K562 (cell line): ENCODE data around the gene PRDX2. TPM values are rescaled to one million over a fixed set of nuclear protein-coding genes. Genes with fewer than 3 reads are reported as not detected.

Experiments
- ARID2 ChIP-seq: fragments of 450-650 bp; IDR thresholded peaks from 2 replicates; pipeline ENCODE4 v1.6.1; 2017; ENCODE audit warnings: antibody characterized with exemption, mild to moderate bottlenecking
- ARNT ChIP-seq, 2 experiments: fragments of 450-650 bp; IDR thresholded peaks; 2 replicates each; pipeline ENCODE4 v1.6.1; 2016; ENCODE audit warnings: mild to moderate bottlenecking in 1 of 2
- CCAR2 ChIP-seq: fragments of 200-400 bp; formaldehyde crosslinking; IDR thresholded peaks from 2 replicates; pipeline ENCODE4 v1.6.1; 2017; ENCODE audit warnings: mild to moderate bottlenecking, low read depth, low read length
- DACH1 ChIP-seq: fragments of 450-650 bp; IDR thresholded peaks from 2 replicates; pipeline ENCODE4 v1.6.1; 2018; ENCODE audit not compliant: partially characterized antibody
- ETV6 ChIP-seq, 3 experiments: fragments of 150-350 bp in 1 of 3; sonication (generic) in 1 of 3; formaldehyde crosslinking in 1 of 3; IDR thresholded peaks; 2 replicates each; pipeline versions ENCODE4 v1.6.1 to v1.8.0; 2014 to 2022; ENCODE audit warnings: borderline replicate concordance in 2 of 3, low read depth in 2 of 3, antibody characterized with exemption in 1 of 3, low read length in 1 of 3, mild to moderate bottlenecking in 1 of 3, missing genetic modification reagents in 1 of 3
- GABPB1 ChIP-seq: sonication (generic); formaldehyde crosslinking; IDR thresholded peaks from 2 replicates; pipeline ENCODE4 v1.8.0; 2022; ENCODE audit warnings: mild to moderate bottlenecking, missing genetic modification reagents
- GABPB2 ChIP-seq: fragments of 250-450 bp; sonication (Bioruptor Pico); conservative IDR thresholded peaks from 2 replicates; pipeline ENCODE4 v1.5.1; 2021; ENCODE audit warnings: mild to moderate bottlenecking
- MYC ChIP-seq, 2 experiments: fragments of 250-450 bp in 1 of 2; sonication (Bioruptor Pico) in 1 of 2; IDR thresholded peaks; 2 replicates each; pipeline versions ENCODE4 v1.5.1 to v1.6.1; 2012 to 2021; ENCODE audit warnings: low read depth in 2 of 2, borderline replicate concordance in 1 of 2, improper control_type of control experiment in 1 of 2, low read length in 1 of 2, mild to moderate bottlenecking in 1 of 2, moderate library complexity in 1 of 2
- NFRKB ChIP-seq: fragments of 450-650 bp; IDR thresholded peaks from 2 replicates; pipeline ENCODE4 v1.6.1; 2016; ENCODE audit warnings: low read depth
- SLC30A9 ChIP-seq: fragments of 250-450 bp; sonication (Bioruptor Pico); IDR thresholded peaks from 2 replicates; pipeline ENCODE4 v1.8.0; 2022; ENCODE audit warnings: mild to moderate bottlenecking, moderate library complexity
- SREBF2 ChIP-seq: sonication (generic); formaldehyde crosslinking; IDR thresholded peaks from 2 replicates; pipeline ENCODE4 v1.4.0; 2020; ENCODE audit warnings: mild to moderate bottlenecking, missing genetic modification reagents
- YBX1 ChIP-seq: fragments of 450-650 bp; IDR thresholded peaks from 2 replicates; pipeline ENCODE4 v1.7.1; 2016; ENCODE audit warnings: mild to moderate bottlenecking
- ZBTB7A ChIP-seq: IDR thresholded peaks from 2 replicates; pipeline ENCODE4 v1.6.1; 2011; ENCODE audit warnings: low read depth, mild to moderate bottlenecking, low read length, moderate library complexity, borderline replicate concordance; ENCODE audit not compliant: control insufficient read depth
- ZC3H8 ChIP-seq: fragments of 450-650 bp; IDR thresholded peaks from 2 replicates; pipeline ENCODE4 v1.6.1; 2017
- ZNF174 ChIP-seq: fragments of 250-450 bp; sonication (Bioruptor Pico); IDR thresholded peaks from 2 replicates; pipeline ENCODE4 v1.4.0; 2020; ENCODE audit warnings: mild to moderate bottlenecking
- ZNF354B ChIP-seq: fragments of 250-450 bp; sonication (Bioruptor Pico); IDR thresholded peaks from 2 replicates; pipeline ENCODE4 v1.4.0; 2020
- ZNF583 ChIP-seq: fragments of 250-450 bp; sonication (Bioruptor Pico); IDR thresholded peaks from 2 replicates; pipeline ENCODE4 v1.4.0; 2020
- polyA plus RNA-seq, 8 experiments: library from polyadenylated mRNA; depleted of rRNA in 4 of 8; stranded (reverse) in 5 of 8; unstranded in 3 of 8; fragments of >200 nt; fragmentation: Nextera tagmentation in 2 of 8; fragmentation: Illumina TruSeq in 1 of 8; extraction: Ambion mirVana in 2 of 8; extraction: Trizol in 1 of 8; gene quantifications; 2 replicates each; pipeline versions ENCODE4 v1.2.1 to v1.2.3, GENCODE V29; 2011 to 2014; ENCODE audit warnings: inconsistent platforms in 1 of 8, missing spikeins in 1 of 8
- total RNA-seq, 7 experiments: library from RNA; depleted of rRNA in 6 of 7; stranded (reverse); fragments of >200 nt in 6 of 7; fragmentation: Illumina TruSeq in 2 of 7; extraction: Trizol in 2 of 7; gene quantifications; 2 replicates each; pipeline versions ENCODE4 v1.2.1 to v1.2.3, GENCODE V29; 2011 to 2021; ENCODE audit warnings: low replicate concordance in 1 of 7
- TF ChIP-seq, protein P1 (sequence below): sonication (generic); formaldehyde crosslinking; IDR thresholded peaks from 2 replicates; pipeline ENCODE4 v1.8.0; 2022; ENCODE audit warnings: mild to moderate bottlenecking, missing genetic modification reagents, borderline replicate concordance
- TF ChIP-seq, protein P2 (sequence below): fragments of 450-650 bp; IDR thresholded peaks from 2 replicates; pipeline ENCODE4 v1.6.1; 2016; ENCODE audit warnings: low read depth, mild to moderate bottlenecking, moderate library complexity
- TF ChIP-seq, protein P3 (sequence below): sonication (generic); formaldehyde crosslinking; IDR thresholded peaks from 2 replicates; pipeline ENCODE4 v1.5.0; 2020; ENCODE audit warnings: missing genetic modification reagents
- TF ChIP-seq, protein P4 (sequence below): fragments of 250-450 bp; sonication (Bioruptor Pico); IDR thresholded peaks from 2 replicates; pipeline ENCODE4 v1.5.0; 2021
- TF ChIP-seq, protein P5 (sequence below): fragments of 450-650 bp; IDR thresholded peaks from 2 replicates; pipeline ENCODE4 v1.7.0; 2016; ENCODE audit warnings: borderline replicate concordance

The PRDX2 gene
- total and polyA plus RNA-seq, 9 of the 15 experiments (the other 6 are each of a cell fraction or from before 2014, with no cell fraction given), result 206 to 1,183 (median 415) TPM

DNA sequence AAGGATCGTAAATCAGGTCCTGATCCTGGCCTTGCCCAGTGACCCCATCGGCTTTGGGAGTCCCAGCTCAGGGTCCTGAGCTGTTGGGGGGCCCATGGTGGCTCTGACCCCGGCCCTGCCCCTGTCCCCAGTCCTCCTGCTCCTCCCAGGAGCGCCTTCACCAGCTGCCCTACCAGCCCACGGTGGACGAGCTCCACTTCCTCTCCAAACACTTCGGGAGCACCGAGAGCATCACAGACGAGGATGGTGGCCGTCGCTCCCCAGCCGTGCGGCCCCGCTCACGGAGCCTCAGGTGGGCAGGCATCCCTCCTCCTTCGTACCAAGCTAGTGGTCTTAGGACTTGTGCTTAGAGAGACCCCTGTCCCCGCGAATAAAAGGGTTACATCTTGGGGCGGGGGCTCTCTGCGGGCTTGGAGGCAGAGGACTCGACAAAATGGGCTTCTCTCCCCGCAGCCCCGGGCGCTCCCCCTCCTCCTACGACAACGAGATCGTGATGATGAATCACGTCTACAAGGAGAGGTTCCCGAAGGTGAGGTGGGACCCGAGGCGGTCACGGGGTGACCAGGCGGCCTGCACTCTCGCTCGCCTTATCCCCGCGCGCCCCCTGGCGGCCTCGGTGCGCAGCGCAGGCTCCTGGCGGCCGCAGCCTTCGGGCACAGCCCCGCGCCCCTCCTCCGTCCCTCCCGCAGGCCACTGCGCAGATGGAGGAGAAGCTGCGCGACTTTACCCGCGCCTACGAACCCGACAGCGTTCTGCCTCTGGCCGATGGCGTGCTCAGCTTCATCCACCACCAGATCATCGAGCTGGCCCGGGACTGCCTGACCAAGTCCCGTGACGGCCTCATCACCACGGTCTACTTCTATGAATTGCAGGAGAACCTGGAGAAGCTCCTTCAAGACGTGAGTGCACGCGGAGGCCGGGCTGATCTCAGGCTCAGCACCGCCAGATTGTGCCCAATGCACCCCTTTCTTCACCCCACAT, 45.8 kb upstream of the PRDX2 start (continued):
- TF ChIP-seq ZBTB7A (peak; percentile 94), ZNF354B (CRISPR knock-in tag) (no peak), ARID2 (peak; percentile 74; the same call in 1 of the 2 replicates), ZNF174 (no peak), SLC30A9 (CRISPR knock-in tag) (no peak), MYC (IDR thresholded peaks at IDR 0.05; ENCODE audit: low read depth, low read length) (0 out of 2 replicates have a peak, but pooled peaks have one; percentile 55), MYC (CRISPR knock-in tag; IDR thresholded peaks at IDR 0.05; ENCODE audit: borderline replicate concordance, low read depth) (no peak), GABPB1 (peak; percentile 78), NFRKB (no peak), ZNF583 (CRISPR knock-in tag) (no peak), ZC3H8 (no peak), CCAR2 (no peak), YBX1 (no peak), ETV6 (IDR thresholded peaks at IDR 0.05; ENCODE audit: borderline replicate concordance in 1 of 2, low read depth in 2 of 2, low read length in 1 of 2) (no peak), ETV6 (CRISPR knock-in tag; IDR thresholded peaks at IDR 0.05; ENCODE audit: borderline replicate concordance) (no peak), DACH1 (peak; percentile 12), ARNT (IDR thresholded peaks at IDR 0.05) (no peak), SREBF2 (CRISPR knock-in tag) (no peak), GABPB2 (CRISPR knock-in tag) (no peak)
- TF ChIP-seq, protein P1, sequence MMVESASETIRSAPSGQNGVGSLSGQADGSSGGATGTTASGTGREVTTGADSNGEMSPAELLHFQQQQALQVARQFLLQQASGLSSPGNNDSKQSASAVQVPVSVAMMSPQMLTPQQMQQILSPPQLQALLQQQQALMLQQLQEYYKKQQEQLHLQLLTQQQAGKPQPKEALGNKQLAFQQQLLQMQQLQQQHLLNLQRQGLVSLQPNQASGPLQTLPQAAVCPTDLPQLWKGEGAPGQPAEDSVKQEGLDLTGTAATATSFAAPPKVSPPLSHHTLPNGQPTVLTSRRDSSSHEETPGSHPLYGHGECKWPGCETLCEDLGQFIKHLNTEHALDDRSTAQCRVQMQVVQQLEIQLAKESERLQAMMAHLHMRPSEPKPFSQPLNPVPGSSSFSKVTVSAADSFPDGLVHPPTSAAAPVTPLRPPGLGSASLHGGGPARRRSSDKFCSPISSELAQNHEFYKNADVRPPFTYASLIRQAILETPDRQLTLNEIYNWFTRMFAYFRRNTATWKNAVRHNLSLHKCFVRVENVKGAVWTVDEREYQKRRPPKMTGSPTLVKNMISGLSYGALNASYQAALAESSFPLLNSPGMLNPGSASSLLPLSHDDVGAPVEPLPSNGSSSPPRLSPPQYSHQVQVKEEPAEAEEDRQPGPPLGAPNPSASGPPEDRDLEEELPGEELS, result no peak; the same call in 1 of the 2 replicates
- TF ChIP-seq, protein P2, sequence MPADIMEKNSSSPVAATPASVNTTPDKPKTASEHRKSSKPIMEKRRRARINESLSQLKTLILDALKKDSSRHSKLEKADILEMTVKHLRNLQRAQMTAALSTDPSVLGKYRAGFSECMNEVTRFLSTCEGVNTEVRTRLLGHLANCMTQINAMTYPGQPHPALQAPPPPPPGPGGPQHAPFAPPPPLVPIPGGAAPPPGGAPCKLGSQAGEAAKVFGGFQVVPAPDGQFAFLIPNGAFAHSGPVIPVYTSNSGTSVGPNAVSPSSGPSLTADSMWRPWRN, result no peak
- TF ChIP-seq, protein P3, sequence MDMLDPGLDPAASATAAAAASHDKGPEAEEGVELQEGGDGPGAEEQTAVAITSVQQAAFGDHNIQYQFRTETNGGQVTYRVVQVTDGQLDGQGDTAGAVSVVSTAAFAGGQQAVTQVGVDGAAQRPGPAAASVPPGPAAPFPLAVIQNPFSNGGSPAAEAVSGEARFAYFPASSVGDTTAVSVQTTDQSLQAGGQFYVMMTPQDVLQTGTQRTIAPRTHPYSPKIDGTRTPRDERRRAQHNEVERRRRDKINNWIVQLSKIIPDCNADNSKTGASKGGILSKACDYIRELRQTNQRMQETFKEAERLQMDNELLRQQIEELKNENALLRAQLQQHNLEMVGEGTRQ (CRISPR knock-in tag), result peak; percentile 59; the same call in 1 of the 2 replicates
- TF ChIP-seq, protein P4, sequence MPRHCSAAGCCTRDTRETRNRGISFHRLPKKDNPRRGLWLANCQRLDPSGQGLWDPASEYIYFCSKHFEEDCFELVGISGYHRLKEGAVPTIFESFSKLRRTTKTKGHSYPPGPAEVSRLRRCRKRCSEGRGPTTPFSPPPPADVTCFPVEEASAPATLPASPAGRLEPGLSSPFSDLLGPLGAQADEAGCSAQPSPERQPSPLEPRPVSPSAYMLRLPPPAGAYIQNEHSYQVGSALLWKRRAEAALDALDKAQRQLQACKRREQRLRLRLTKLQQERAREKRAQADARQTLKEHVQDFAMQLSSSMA, result no peak
- TF ChIP-seq, protein P5, sequence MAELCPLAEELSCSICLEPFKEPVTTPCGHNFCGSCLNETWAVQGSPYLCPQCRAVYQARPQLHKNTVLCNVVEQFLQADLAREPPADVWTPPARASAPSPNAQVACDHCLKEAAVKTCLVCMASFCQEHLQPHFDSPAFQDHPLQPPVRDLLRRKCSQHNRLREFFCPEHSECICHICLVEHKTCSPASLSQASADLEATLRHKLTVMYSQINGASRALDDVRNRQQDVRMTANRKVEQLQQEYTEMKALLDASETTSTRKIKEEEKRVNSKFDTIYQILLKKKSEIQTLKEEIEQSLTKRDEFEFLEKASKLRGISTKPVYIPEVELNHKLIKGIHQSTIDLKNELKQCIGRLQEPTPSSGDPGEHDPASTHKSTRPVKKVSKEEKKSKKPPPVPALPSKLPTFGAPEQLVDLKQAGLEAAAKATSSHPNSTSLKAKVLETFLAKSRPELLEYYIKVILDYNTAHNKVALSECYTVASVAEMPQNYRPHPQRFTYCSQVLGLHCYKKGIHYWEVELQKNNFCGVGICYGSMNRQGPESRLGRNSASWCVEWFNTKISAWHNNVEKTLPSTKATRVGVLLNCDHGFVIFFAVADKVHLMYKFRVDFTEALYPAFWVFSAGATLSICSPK, result no peak
